Measurements from ENCODE around the gene PPIL6.
"Not testable (repeated sequence)": the region's sequence is repeated elsewhere in the genome, so short reads cannot be mapped to it uniquely, and the experiment has no call there.

The PPIL6 gene

GRCh38 chr6:109393157-109393885 is 47.1 kb downstream of the PPIL6 start:
- DNase-seq, result no peak

GRCh38 chr6:109389650-109390274 is 50.7 kb downstream of the PPIL6 start:
- DNase-seq, result no peak

GRCh38 chr6:109388265-109388664 is 52.2 kb downstream of the PPIL6 start:
- no peak for DNase-seq

GRCh38 chr6:109383438-109383940 is 56.9 kb downstream of the PPIL6 start:
- DNase-seq, result peak; percentile 26

GRCh38 chr6:109382576-109383437 is 57.6 kb downstream of the PPIL6 start:
- peak; percentile 93 for DNase-seq

GRCh38 chr6:109381747-109382575 is 58.5 kb downstream of the PPIL6 start, which contains the start of gene CD164:
TSS of gene CD164 (minus strand) at chr6:109382467. CDS start at chr6:109382378, 89 bp downstream.
- DNase-seq, result peak; percentile 96

- DNase-seq, result peak; percentile 61
Measured at GRCh38 chr6:109381061-109381746, 59.2 kb downstream of the PPIL6 start.

- DNase-seq, result no peak
Measured at GRCh38 chr6:109379711-109380110, 60.7 kb downstream of the PPIL6 start.

GRCh38 chr6:109377717-109378116 is 62.7 kb downstream of the PPIL6 start:
- DNase-seq, result no peak

GRCh38 chr6:109374326-109374892 is 66.0 kb downstream of the PPIL6 start:
- DNase-seq, result no peak

GRCh38 chr6:109373762-109374161 is 66.7 kb downstream of the PPIL6 start:
- DNase-seq, result no peak

GRCh38 chr6:109373331-109373730 is 67.1 kb downstream of the PPIL6 start:
- no peak for DNase-seq

GRCh38 chr6:109372130-109372529 is 68.3 kb downstream of the PPIL6 start:
- no peak for DNase-seq

GRCh38 chr6:109370792-109371191 is 69.6 kb downstream of the PPIL6 start:
- DNase-seq, result no peak

GRCh38 chr6:109370336-109370735 is 70.1 kb downstream of the PPIL6 start:
- no peak for DNase-seq

- no peak for DNase-seq
Measured at GRCh38 chr6:109369728-109370127, 70.7 kb downstream of the PPIL6 start.

GRCh38 chr6:109364382-109365078 is 75.9 kb downstream of the PPIL6 start:
- DNase-seq, result not testable (repeated sequence)

- no peak for DNase-seq
Measured at GRCh38 chr6:109363753-109364152, 76.7 kb downstream of the PPIL6 start.

GRCh38 chr6:109362102-109362884 is 78.1 kb downstream of the PPIL6 start:
- DNase-seq, result no peak

- DNase-seq, result no peak
Measured at GRCh38 chr6:109360791-109361190, 79.6 kb downstream of the PPIL6 start.
